ENCODE data around the gene GM2A.

DNA sequence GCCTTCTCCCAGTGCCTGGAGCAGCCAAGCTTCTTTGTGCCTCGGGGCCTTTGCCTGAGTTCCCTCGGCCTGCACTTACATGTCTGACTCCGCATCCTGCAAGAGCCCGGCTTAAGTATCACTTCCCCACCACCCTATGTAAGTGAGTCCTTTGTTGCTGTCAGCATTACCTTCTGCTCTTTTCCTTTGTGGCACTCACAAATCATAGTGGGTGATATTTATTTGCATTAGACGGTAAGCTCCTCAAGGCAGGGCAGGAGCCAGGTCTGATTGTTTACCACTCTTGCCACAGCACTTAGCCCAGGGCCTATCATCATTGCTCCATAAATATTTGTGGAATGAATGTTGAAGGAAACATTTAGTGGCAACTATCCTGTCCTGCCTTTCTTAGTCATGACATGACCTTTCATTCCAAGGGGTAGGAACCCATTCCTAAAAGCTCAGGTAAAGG, 4.8 kb downstream of the GM2A start:
- TF ChIP-seq, protein P1, sequence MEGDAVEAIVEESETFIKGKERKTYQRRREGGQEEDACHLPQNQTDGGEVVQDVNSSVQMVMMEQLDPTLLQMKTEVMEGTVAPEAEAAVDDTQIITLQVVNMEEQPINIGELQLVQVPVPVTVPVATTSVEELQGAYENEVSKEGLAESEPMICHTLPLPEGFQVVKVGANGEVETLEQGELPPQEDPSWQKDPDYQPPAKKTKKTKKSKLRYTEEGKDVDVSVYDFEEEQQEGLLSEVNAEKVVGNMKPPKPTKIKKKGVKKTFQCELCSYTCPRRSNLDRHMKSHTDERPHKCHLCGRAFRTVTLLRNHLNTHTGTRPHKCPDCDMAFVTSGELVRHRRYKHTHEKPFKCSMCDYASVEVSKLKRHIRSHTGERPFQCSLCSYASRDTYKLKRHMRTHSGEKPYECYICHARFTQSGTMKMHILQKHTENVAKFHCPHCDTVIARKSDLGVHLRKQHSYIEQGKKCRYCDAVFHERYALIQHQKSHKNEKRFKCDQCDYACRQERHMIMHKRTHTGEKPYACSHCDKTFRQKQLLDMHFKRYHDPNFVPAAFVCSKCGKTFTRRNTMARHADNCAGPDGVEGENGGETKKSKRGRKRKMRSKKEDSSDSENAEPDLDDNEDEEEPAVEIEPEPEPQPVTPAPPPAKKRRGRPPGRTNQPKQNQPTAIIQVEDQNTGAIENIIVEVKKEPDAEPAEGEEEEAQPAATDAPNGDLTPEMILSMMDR (IDR thresholded peaks at IDR 0.05), result no peak
- TF ChIP-seq EZH2 (IDR thresholded peaks at IDR 0.05; ENCODE audit: borderline replicate concordance, insufficient read depth, low read depth, low read length, poor library complexity, severe bottlenecking), result no peak

All from B cell (primary cell).